GM12801 (cell line): ENCODE data around the gene SLC1A5.

Experiments used
- TF ChIP-seq, protein P1 (sequence below): IDR thresholded peaks from one replicate; pipeline ENCODE4 v1.5.1; 2011; ENCODE audit warnings: control low read depth; ENCODE audit not compliant: insufficient read length; ENCODE audit errors: extremely low read depth

SLC1A5 gene

DNA sequence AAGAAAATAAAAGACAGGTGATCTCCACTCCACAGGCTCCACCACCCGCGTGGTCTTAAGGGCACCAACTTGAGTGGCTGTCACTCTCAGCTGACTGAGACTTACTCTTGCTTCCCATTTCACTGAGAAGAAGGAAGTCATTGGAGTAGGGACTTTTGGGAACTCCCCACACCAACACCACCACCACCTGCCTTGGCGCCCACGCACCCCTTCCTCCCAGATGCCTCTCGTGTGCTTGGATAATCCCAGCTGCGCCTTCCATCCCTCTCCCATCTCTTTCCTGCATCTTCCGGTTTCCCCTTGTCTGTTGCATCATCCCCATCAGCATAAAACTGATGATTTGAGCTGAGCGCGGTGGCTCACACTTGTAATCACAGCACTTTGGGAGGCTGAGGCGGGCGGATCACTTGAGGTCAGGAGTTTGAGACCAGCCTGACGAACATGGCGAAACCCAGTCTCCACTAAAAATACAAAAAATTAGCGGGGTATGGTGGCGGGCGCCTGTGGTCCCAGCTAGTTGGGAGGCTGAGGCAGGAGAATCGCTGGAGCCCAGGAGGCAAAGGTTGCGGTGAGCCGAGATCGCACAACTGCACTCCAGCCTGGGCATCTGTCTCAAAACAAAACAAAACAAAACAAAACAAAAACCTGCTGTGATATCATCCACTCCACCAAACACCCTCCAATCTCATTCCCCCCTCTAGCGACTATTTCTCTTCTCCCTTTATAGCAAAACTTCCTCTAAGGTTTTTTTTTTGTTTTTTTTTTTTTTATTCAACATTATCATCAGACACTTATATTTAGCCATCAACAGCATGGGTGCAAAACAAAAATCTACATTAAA, 36.7 kb upstream of the SLC1A5 start:
- TF ChIP-seq, protein P1, sequence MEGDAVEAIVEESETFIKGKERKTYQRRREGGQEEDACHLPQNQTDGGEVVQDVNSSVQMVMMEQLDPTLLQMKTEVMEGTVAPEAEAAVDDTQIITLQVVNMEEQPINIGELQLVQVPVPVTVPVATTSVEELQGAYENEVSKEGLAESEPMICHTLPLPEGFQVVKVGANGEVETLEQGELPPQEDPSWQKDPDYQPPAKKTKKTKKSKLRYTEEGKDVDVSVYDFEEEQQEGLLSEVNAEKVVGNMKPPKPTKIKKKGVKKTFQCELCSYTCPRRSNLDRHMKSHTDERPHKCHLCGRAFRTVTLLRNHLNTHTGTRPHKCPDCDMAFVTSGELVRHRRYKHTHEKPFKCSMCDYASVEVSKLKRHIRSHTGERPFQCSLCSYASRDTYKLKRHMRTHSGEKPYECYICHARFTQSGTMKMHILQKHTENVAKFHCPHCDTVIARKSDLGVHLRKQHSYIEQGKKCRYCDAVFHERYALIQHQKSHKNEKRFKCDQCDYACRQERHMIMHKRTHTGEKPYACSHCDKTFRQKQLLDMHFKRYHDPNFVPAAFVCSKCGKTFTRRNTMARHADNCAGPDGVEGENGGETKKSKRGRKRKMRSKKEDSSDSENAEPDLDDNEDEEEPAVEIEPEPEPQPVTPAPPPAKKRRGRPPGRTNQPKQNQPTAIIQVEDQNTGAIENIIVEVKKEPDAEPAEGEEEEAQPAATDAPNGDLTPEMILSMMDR = no peak

DNA sequence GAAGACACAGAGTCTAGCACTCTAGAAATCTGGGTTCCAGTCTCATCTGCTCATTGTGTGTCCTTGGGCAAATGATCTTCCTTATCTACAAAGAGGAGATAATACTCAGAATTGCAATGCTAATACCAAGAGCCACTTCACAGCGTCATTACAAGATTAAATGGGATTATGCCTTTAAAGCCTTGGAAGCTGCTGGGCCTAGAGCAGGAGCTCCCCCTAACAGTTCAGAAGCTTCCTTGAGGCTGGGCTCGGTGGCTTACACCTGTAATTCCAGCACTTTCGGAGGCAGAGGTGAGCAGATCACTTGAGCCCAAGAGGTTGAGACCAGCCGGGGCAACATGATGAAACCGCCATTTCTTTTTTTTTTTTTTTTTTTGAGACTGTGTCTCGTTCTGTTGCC, 34.7 kb upstream of the SLC1A5 start:
- TF ChIP-seq, protein P1 = no peak

DNA sequence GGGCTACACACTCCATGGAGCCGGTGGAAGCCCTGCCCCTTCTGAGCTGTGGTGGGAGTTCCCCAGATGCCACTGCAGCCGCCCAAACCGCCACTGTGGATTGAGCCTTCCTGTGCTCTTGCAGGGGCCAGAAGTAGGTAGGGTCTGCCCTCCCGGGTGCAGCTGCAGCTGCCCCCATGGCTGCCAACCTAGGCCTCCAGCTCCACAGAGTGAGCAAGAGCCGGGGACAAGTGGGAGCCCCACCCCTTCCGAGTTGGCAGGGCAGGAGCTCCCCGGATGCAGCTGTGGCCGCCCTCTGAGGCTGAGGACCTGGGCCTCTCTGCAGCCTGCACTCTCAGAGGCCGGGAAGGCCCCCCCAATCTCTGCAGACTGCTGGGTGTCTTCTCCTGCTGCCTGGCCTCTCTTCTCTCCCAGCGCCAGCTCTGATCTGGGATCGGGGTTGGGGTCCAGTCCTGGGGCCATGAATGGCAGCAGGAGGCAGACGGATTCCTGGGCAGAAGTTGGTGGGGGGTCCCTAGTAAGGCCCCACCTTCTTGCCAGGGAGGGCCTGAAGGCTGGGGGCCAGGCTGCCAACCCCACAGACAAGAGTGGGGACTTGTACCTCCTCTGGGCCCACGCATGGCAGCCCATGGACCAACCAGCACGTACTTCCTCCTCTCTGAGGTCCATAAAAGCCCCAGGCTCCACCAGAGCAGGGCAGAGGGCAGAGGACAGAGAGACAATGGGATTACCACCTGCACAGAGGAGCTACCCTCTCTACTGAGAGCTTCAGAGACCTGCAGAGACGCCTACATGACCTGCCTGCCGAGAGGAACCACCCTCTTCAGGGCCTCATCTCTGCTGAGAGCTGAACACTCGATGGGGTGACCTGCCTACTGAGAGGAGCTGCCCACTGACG, 33.4 kb upstream of the SLC1A5 start:
- TF ChIP-seq, protein P1 = no peak

DNA sequence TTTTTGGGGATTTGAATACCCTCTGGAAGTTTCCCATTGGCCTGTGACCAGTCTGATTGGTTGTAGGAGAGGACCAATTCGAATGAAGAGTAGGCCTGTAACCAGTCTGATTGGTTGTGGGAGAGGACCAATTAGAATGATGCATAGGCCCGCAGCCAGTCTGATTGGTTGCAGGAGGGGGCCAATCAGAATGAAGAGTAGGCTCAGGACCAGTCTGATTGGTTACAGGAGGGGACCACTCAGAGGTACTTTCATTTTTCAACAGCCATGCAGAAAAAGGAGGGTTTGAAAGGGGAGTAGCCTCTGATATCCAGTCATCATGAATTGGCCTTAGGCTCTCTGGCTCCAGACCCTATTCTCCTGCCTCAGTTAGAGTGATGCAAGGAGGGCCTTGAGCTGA, 30.4 kb upstream of the SLC1A5 start:
- TF ChIP-seq, protein P1 = no peak

DNA sequence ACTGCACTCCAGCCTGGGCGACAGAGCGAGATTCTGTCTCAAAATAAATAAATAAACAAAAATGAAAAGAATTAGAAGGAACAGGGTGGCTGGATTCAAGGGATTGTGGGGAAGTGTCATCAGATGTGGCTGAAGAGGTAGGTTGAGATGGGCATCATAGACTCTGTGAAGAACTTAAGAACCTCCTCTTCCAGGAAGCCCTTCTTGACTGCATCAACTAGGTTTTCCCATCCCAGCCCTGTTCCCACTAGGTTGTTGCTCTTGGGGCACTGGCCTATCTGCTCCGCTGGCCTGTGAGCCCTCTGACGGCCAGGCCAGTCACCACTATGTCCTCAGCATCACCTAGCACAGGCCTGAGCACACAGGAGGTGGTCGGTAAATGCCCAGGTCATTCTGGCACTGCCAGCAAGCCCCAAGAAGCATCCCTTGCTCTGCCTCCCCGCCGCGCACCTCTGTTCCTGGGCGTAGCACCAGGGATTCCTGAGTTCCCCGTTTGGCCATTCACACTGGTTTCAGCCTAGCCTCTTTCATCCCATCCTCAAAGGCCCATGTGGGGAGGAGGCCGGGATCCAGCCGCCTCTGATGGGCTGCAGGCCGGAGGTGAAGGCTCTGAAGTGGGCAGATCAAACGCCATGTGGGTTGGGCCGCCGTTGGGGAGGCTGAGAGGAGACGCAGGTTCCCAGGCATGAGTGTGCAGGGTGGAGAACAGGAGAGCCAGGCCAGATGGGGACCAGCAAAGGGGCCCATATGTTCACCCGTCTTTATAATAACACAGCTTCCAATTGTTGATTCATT, 27.6 kb upstream of the SLC1A5 start:
- TF ChIP-seq, protein P1 = no peak

DNA sequence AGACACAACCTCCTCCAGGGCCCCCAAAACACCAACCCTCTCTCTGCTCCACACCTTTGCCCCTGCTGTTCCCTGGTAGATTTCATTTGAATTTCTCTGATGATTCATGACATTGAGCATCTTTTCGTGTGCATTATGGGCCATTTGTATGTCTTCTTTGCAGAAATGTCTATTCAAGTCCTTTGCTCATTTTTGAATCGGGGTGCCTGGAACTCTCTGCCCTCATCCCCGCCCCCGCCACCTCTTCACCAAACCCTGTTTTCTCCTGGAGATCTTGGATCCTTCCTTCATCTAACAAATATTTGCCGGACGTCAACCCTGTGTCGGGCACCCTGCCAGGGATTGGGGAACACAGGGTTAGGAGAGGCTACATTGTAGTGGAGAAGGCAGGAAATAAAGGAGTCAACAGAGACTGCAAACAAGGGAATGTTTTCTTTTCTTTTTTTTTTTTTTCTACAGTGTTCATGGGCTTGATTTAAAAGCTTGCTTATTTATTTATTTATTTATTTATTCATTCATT, 25.5 kb upstream of the SLC1A5 start:
- TF ChIP-seq, protein P1 = no peak
